HG03039 (cell line): Measurements from ENCODE around the gene MYLK2.
A peak's percentile ranks its signal among the peaks of the same experiment; 100 is the strongest.

Source experiments
- ATAC-seq: cut with Tn5 transposase; IDR thresholded peaks from one replicate; pipeline ENCODE4 v1.9.1; 2021; ENCODE audit warnings: mild to moderate bottlenecking, moderate library complexity; ENCODE audit not compliant: unreplicated experiment

MYLK2 gene

DNA sequence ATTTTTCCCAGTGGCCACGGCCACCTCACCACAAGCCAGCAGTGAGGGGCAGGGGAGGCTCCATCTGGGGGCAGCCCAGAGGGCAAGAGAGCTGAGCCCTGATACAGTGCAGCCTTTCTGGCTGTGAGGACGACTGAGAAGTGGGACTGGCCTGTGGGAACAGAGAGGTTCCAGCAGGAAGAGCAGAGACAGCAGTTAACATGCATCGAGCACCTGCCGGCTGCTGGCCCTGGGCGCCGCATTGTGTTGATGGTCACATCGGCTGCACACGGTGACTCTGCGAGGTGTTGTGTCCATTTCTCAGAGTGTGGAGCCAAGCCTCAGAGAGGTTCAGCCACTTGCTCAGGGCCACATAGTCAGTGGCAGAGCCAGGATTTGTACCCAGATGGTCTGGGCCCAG is 16.4 kb downstream of the MYLK2 start:
- ATAC-seq, result no peak

DNA sequence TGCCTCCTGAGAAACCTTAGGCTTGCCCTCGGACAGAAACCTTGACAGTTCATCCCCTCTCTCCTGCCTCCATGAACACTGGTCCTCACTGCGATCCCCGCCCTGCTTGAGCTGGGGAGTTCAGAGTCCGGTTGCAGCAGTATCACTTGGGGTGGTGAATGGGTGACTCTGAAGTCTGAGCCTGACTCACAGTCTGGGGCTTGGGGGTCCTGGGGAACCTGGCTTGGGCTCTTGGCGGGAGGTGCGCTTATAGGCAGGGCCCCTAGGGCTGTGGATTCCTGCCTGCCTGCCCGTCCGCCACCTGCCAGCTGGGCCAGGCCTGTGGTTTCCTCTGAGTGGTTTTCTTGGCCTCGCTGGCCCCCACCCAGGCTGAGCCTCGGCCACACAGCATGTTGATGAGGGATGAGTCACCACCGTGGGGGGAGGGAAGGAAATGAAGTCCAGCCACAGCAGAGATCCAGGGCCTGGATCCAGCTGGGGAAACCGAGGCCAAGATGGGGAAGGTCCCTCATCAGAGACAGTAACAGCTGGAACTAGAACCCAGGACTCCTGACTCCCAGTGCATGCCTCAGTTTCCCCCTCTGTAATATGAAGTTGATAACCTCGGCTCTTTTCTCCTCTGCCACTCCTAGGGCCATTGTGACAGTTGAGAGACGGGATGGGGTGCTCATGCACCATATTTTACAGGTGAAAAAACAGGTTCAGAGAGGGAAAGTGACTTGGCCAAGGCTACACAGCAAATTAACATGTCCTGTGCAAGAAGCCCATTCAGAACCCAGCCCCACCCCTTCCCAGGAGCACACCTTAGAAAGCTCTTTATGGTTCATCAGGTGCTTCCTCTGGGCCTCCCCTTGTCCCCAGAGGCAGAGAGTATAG is 17.1 kb downstream of the MYLK2 start:
- peak; percentile 42 for ATAC-seq

DNA sequence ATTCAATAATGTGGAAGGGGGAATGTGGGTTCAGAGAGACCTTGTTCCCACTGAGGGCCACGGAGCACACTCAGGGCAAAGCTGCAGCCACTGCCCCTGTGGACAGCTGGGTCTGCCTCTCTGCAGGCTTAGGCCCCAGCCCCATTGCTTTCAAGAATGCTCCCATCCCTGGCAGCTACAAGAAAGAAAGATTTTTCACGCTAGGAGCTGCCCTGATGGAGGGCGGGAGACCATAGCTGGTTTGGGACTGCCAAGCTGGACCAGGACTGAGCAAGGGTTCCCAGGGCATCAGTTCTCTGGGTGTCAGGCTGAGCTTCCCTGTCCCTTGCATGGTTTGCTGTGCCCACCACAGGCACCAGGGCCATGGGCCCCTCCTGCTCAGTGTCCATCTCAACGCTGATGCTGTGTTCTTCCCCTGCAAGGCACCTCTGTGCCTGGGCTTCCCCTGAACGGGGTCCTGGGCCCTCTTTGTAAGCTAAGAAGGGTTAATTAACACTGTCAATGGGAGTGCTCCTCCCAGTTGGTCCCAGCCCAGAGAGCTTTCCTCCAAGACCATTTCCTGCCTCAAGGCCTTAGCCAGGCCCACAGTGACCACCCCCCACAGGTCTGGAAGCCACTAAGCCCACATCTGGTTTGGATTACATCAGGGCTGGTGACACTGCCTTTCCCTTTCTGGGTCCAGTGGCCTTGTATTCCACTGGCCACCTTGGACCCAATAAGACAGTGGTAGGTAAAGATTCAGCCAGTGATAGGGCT is 17.9 kb downstream of the MYLK2 start:
- no peak for ATAC-seq

DNA sequence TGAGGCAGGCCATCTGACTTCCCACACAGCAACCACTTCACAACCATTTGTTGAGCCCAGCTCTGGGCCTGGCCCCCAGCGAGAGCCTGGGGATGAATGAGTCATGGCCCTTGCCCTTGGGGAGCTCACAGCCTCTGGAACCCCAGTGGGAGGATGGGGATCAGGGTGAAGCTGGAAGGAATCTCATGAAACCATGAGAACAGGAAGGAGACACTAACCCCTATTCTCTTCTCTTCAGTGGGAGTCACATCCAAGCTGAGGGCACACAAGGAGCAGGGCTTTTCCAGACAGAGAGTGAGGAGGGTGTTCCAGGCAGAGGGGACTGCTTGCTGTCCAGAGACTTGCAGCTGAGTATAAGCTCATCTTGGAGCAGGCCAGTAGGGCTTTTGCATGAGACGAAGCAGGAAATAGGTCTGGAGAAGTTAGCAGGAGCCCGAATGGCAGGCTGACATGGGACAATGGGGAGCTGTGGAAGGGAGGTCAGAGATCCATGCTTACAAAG is 18.8 kb downstream of the MYLK2 start:
- ATAC-seq, result no peak

DNA sequence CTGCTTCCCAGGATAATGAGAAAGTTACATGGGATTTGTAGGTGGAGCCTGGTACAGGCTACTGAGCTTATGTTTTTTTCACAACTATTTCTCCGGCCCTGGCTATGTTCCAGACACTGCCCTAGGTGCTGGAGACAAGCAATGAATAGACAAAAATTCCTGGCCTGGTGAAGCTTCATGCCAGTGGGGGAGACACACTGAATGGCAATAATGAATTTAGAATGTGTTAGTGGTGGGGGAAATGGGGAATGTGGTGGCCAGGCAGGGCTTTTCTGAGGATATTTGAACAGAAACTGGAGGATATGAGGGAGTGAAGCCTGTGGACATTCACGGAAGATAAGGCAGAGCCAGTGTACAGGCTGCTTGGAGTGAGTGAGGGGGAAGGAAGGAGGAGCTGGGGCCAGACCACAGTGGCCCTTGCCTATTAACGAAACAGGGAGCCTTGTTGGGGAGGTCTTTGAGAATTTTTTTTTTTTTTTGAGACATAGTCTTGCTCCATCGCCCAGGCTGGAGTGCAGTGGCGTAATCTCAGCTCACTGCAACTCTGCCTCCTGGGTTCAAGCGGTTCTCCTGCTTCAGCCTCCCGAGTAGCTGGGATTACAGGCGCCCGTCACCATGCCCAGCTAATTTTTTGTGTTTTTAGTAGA is 19.6 kb downstream of the MYLK2 start:
- no peak for ATAC-seq

DNA sequence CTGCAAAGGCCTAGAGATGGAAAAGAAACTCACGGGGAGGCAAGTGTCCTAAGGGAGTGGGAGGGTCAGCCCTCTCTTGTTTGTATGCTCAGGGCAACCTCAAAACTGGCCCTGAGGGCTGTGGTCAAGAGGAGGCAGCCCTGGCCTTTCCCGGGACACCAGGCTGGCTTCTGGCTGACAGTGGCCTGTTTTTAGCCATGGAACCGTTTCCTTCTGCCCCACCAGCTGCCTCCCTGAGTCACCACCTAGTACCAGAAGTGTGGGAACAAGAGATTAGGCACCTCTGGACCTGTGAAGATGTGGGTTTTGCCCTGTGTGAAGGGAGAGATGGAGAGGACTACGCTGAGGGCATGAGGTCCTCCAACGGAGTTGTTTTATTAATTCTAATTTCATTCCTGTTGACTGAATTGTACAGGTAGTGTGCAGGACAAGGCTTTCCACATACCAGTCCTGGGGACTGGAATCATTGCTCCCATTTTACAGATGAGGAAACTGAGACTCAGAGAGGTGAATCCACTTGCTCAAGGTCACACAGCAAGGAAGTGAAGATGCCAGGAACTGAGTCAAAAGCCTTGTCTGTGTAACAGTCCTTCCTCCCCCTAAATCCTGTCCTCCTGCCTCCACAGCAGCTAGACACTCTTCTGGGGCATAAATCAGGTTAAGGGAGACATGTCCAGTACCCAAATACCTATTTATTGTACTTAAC is 20.8 kb downstream of the MYLK2 start:
- no peak for ATAC-seq

DNA sequence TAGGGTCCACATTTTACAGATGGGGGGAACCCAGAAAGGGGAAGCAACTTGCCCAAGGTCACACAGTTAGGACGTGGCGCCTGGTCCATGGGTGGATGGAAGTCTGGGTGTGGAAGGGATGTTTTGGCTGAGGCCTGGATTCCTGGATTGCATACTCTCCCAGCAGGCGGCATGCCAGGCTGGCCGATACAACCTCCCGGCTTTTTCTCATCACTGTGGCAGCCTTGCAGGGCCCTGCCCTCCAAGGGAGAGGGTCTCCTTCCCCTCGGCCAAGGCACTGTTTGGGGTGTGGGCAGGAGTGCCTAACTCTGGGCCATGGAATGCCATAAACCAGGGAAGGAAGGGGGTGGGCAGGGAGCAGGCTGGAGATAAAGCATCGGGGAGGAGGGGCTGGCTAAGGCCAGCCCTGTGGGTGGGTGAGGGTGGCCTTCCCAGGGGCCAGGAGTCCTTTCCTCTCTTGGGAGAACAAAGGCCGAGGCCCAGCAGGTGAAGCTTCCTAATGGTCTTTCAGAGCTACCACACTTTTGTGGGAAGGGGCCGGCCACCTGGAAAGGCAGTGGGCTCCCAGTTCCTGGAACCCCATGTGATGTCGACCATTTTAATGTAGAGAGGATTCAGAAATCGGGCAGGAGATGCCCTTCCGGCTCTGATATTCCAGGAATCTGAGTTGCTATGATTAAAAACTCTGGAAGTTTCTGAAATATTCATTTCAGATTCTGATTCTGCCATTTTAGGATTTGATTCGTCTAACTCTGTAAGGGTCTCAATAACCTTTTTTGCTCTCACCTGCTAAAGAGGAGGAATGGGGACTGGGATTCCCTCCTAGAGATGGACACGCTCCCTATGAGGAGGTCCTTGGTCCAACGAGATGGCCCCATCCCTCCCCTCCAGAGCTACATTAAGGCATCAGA is 22.0 kb downstream of the MYLK2 start:
- ATAC-seq, result no peak

DNA sequence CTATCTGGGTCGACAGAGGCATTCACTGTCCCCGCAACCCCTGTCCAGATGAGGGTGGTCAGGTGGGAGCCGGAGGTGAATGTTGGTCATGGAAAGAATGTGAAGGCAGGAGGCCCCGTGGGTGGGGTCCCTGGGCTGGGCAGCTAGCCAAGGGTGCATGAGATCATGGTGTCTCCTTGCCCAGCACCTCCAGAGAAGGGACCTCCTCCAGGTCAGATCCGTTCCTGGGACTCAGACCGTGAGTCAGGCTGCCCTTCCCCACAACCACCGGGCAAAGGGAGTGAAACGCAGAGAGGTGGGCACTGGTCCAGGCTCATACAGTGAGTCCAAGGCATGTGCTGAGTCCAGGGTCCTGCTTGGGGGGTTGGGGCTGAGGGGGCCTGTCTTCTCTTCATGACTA is 22.8 kb downstream of the MYLK2 start:
- no peak for ATAC-seq

DNA sequence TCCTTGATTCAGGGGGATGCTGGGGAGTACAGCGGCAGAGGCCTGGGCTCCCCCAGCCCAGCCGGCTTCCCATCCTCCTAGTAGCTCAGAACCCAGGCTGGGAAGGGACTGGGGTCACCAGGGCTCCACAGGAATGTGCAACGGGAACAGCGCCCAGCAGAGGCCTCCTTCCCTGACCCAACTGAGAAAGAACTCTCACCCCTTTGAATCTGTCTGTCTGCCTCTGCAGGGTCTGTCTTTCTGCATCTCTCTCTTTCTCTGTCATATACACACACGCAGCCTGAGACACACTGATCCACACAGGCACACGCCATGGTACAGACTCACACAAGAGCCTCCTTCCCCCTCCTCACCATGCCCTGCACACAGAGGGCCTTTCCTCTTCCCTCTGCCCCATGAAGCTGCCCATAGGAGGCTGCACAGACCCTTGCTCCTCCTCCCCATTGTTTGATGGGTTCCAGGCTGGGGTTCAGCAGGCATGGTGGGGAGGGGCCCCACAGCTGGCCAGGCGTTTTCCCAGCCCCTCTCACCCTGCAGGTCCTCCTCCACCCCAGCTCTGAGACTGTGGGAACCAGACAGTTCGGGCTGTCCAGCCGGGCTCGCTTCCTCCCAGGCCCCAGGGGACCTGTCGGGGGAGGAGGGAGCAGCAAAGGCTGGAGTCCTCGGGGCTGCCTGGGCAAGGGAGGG is 23.5 kb downstream of the MYLK2 start:
- ATAC-seq, result no peak

DNA sequence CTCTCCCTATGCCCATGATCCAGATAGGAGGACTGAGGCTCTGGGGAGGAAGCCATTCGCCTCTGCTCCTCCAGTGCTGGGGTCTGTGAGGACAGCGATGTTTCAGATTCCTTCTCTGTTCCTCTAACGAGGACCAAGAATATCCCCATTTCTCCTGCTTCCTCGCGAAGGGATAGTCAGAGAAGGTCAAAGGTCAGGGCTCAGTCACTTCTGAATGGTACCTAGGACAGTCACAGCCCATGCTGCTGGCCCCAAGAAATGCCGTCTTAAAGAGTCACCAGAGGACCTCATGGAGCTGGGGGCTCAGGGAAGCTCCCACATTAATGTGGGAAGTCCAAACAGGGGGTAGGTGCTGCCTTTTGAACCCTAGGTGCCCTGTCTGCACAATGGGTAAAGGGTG is 24.1 kb downstream of the MYLK2 start:
- no peak for ATAC-seq

DNA sequence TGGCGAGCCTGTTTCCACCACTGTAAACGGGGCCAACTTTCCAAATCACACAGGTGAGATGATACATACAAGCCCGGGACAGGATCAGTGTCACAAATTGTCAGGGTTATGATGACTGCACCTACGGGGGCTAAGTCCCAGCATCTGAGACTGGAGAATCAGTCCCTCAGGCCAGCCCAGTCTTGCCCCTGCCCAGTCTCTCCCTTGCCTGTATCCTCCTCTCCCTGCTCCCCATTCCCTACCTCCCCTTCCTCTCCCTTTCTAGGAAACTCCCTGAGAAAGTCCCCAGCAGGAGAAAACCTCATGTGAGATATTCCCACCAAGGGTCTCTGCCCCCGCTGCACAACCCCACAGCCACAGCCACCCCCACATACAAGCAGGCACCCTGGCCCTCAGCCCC is 24.7 kb downstream of the MYLK2 start:
- no peak for ATAC-seq

DNA sequence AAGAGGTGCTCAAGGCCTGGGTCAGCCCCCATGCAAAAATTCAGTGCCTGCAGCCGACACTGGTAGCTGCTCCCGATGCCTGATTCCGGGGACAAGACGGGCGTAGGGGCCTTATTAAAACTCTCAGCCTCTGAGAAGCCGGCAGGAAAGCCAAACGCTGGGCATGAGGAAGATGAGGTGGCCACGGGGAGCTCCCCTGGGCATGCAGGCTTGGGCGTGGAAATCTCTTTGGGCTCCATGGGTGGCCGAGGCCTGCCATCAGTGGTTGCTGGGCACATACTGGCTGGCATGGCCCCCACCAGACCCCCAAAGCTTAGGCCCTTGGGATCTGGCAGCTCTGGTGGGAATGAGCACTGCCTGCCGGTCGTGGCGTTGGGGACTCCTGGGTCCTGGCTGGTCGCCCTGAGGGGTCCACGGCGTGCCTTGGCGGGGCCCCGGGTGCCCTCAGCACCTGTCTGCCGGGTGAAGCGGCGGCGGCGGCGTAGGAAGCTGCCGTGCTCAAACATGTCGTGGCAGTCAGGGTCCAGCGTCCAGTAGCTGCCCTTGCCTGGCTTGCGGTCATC is 25.7 kb downstream of the MYLK2 start:
- no peak for ATAC-seq

DNA sequence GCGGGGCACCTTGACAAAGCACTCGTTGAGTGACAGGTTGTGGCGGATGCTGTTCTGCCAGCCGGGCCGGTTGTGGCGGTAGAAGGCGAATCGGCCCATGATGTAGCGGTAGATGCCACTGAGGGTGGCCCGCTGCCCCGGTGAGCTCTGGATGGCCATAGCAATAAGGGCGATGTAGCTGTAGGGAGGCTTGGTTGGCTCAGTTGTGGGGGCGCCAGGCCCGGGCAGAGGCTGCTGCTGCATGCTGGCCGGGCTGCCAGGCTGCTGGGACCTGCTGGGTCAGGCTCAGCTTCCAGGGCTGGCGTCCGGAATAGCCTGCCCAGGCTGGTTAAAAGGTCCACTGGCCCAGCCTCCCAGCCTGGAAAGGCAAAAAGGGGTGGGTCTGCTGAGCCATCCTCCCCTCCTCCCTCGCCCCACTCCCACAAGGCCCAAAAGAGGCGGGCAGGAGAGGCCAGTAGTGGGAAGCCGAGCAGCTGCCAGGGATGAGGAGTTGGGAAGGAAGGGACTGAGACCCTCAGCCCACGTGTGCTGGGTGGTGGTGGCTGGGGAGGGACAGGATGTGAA is 26.2 kb downstream of the MYLK2 start, which contains the start of gene FOXS1:
Gene FOXS1, minus strand, starts transcription at position 305 of the 564 bp plus-strand sequence. Its CDS starts 62 bp downstream, at position 243.
- no peak for ATAC-seq

DNA sequence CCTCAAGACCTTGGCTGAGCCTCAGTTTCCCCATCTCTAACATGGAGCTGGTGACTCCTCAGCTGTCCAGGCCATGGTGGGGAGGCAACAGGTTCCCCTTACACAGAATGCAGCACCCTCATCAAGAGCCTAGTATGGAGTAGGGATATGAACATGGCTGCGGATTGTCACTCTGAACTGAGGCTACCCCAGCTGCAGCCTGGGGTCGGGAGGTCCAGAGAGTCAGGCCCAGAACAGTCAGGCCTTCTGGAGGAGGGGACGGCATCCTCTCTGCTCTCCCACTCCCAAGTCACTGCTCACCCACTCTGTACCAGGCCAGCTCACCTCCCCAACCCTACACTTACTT is 27.6 kb downstream of the MYLK2 start:
- ATAC-seq, result no peak

DNA sequence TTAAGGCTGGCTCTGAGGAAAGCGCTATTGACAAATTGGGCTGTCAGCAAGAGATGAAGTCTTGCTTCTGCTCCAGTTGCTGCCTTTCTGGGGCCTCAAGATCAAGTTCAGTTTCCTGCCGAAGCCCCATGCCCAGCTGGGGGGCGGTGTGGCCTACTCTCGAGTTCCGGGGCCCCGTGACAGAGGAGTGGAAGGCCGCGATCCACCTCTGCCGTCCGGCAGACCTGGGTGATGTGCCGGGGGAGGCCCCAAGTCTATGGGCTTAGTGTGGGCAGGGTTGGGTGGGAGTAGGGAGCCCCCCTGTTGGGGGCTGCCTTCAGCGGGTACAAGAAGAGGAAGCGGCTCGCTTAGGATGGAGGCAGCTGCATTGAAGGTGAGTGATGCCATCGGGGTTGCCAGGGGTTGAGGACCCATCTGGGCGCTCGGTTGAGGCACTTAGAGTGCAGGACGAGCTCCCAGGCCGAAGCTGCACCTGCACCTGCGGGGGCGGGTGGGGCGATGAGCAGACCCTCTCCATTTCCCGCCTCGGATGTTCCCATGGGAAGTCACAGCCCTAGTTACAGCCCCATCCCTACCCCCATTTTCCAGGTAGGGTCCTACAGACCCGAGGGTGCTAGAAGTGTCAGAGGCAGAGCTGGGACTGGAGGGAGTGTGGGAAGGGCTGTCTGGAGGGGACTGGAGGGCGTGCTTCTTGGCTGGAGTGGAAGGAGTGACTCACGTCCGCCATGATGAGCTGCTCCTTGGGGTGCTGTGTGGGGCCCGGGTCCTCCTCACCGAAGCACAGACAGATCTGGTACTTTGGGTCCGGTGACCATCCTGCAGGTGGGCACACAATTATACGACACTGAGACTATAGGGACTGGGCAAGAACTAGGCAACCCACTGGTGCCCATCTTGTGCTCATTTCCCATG is 29.2 kb downstream of the MYLK2 start:
- no peak for ATAC-seq

DNA sequence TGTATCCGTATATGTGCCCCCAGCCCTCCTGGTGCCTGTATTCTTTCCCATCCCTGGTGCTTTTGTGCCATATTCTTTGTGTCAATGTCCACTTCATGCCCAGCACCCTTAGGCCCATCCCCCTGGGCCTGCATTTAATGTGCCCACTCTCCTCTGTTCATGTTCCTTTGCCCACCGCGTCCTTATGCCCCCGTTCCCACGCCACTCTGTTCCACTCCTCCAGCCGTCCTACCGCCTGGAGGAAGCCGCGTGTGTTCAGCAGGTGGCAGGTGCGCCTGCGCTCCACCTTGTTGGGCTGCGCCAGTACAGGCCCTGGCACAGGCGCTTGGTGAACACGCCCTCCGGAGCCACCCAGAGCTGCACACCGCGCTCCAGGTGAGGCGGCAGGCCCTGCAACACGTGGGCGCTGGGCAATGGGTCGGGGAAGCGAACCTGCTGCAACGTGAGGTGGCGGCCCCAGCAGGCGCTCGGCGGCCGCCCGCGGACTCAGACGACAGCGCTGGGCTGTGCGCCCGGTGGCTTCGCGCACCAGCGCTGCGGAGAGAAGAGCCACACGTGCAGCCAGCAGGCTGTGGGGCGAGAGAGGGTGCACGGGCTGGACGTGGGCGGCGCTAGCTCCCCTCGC is 30.3 kb downstream of the MYLK2 start:
- ATAC-seq, result no peak
